Spinal cord (tissue), 10 donors: ENCODE measurements around the gene UNC13A. TPM values are rescaled to one million over a fixed set of nuclear protein-coding genes. Genes with fewer than 3 reads are reported as not detected.

Experiments used
- DNase-seq, 6 donors: peaks; one replicate each; pipeline versions ENCODE4 v3.0.0 to v3.0.0-alpha.2; 2013 to 2015; ENCODE audit warnings: low spot score in 6 of 6, low read depth in 4 of 6
- H3K27ac ChIP-seq: one replicate; pipeline ENCODE4 v1.5.1; 2013; ENCODE audit warnings: low read depth, low read length, control low read depth
- H3K27me3 ChIP-seq: one replicate; pipeline ENCODE4 v1.6.1; 2013; ENCODE audit warnings: low read length; ENCODE audit not compliant: control insufficient read depth, insufficient read depth
- H3K36me3 ChIP-seq: one replicate; pipeline ENCODE4 v1.6.1; 2013; ENCODE audit warnings: low read length; ENCODE audit not compliant: control insufficient read depth, insufficient read depth
- H3K4me1 ChIP-seq: one replicate; pipeline ENCODE4 v1.6.1; 2013; ENCODE audit warnings: low read length; ENCODE audit not compliant: control insufficient read depth, insufficient read depth
- H3K4me3 ChIP-seq: one replicate; pipeline ENCODE4 v1.5.1; 2013; ENCODE audit warnings: low read depth, low read length, control low read depth
- H3K9me3 ChIP-seq: one replicate; pipeline ENCODE4 v1.6.1; 2013; ENCODE audit warnings: low read length; ENCODE audit not compliant: control insufficient read depth, insufficient read depth
- WGBS: methylation state at CpG from one replicate; pipeline ENCODE4 v1.1.5; 2013; ENCODE audit warnings: missing lambda C conversion rate; ENCODE audit not compliant: insufficient coverage; 5-methylcytosine and 5-hydroxymethylcytosine counted together
- polyA plus RNA-seq, 2 donors: library from polyadenylated mRNA; unstranded; fragments of 120-200 nt; gene quantifications; one replicate each; pipeline ENCODE4 v1.2.1, GENCODE V29; 2013; ENCODE audit not compliant: insufficient read length in 2 of 2
- total RNA-seq, 2 donors: library from RNA; depleted of rRNA in 1 of 2; stranded (reverse); fragments of 120-200 nt in 1 of 2; fragments of >200 nt in 1 of 2; gene quantifications; one replicate each; pipeline versions ENCODE4 v1.2.3 to v1.2.4, GENCODE V29; 2013 to 2014
- donor health status: healthy.

The UNC13A gene
- total and polyA plus RNA-seq, 4 donors: 11.2 to 57.4 (median 40.4) TPM

DNA sequence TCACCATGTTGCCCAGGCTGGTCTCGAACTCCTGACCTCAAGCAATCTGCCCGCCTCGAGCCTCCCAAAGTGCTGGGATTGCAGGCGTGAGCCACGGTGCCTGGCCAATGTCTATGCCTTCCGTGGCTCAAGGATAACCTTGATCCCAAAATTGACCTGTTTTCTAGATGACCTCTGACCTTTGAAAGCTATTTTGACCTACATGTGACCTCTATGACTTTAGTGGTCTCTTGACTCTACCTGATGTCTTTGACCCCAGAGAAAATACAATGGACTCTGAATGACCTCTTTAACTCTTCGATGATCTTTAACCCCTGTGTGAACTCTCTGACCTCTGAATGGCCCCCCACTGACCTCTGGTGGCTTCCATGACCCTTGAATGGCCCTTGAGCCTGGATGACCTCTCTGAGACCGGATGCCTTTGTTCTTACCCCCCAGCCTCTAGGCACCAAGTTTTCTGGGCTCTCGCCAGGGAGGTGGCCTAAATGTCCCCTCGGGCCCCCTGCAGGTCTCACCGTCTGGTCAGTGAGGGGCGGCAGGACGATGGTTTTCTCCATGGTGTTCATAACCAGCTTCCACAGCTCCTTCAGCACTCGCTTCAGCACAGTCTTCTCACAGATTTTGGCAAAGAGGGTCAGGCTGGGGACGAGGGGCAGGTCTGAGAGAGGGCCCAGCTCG lies 63.7 kb downstream of the UNC13A start:
- peaks cover 68% of the 10 kb centered on the region for H3K36me3 ChIP-seq
- peaks cover 7% of the 10 kb centered on the region for H3K9me3 ChIP-seq

DNA sequence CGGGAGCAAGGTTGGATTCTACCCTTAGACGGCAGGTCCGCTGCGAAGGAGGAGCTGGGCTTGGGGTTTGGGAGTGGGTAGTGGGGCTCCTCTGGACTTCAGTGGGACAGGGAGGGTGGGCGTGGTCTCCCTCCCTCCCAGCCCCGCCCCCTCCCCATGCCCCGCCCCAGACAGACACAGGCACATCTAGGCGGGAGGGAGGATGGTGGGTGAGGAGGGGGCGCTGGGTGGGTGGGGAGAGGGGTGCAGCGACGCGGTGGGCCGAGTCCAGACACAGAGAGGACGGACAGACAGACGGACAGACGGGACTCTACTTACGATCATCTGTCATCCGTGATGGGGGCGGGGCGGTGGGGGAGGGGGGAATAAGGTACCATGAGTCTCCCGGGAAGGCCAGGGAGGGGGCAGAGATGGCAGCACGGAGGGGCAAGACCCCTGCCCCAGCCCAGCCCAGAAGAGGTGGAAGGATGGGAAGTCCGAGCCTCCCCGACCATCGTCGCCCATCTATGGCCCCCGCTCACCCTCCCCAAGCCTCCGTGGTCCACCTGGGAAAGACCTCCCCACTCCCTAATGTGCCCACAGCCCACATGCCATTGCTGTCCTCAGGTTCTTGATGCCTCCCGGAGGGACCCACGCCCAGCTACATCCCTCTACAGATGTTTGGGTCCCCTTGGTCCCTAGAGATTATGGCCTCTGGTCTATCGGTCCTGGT lies 64.8 kb downstream of the UNC13A start:
- WGBS: 91% methylated on average over 10 of the region's 31 CpGs
- Histone ChIP-seq H3K27me3 (no peaks in the 10 kb centered on the region), H3K4me3 (no peak overlapping the region), H3K27ac (no peak overlapping the region), H3K9me3 (peaks cover 7% of the 10 kb centered on the region), H3K4me1 (no peaks in the 10 kb centered on the region), H3K36me3 (peaks cover 68% of the 10 kb centered on the region)
- DNase-seq: no peak

More for the DNA sequence above, 63.7 kb downstream of the UNC13A start:
- 87% methylated on average over 11 of the region's 16 CpGs for WGBS
- Histone ChIP-seq H3K27me3 (no peaks in the 10 kb centered on the region), H3K27ac (no peak overlapping the region), H3K4me1 (no peaks in the 10 kb centered on the region), H3K4me3 (no peak overlapping the region)
- no peak for DNase-seq

DNA sequence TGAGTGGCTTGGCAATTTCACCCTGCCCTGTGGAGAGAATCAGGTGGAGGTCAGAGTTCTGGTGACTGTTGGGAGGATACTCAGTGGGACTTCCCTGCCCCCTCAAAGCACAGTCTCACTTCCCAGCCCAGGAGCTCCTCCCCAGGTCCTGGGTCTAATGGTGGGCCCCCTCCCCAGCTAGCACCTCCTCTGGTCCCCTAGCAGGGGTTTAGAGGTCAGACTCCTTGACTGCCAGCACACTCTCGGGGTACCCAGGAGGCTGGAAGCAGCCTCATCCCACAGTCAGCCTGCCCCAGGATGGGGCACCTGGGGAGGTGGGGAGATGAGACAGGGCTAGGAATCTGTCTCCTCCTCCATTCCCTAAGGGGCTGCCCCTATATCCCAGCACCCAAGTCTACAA lies 67.5 kb downstream of the UNC13A start:
- no peak for DNase-seq
- no peaks in the 10 kb centered on the region for H3K4me1 ChIP-seq
- peaks cover 7% of the 10 kb centered on the region for H3K9me3 ChIP-seq
- no peak overlapping the region for H3K4me3 ChIP-seq
- H3K36me3 ChIP-seq: peaks cover 72% of the 10 kb centered on the region
- WGBS: no CpG with 5 or more reads among the region's 1 CpG
- H3K27me3 ChIP-seq: no peaks in the 10 kb centered on the region
- H3K27ac ChIP-seq: no peak overlapping the region

DNA sequence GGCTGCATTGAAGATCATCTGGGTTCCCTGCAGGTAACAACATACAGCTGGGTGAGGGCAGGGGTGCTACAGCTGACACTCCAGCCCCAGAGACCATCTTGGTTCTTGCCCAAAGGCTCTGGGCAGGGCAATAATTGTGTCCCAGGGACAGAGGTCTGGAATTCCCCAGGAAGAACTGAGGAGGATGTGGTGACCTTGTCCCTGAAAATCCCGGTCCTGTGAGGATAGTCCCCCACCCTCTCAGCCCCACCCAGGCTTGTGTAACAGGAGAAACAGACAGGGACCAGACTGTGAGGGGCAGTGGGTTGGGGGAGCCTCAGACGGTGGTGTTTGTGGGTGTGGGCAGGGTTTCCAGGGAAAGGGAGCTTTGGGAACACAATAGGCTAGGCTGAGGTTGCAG lies 69.2 kb downstream of the UNC13A start:
- no peaks in the 10 kb centered on the region for H3K4me1 ChIP-seq
- peaks cover 71% of the 10 kb centered on the region for H3K36me3 ChIP-seq
- peaks cover 7% of the 10 kb centered on the region for H3K9me3 ChIP-seq
- H3K4me3 ChIP-seq: no peak overlapping the region
- no peak overlapping the region for H3K27ac ChIP-seq
- no peaks in the 10 kb centered on the region for H3K27me3 ChIP-seq
- no CpG with 5 or more reads among the region's 2 CpGs for WGBS
- no peak for DNase-seq

DNA sequence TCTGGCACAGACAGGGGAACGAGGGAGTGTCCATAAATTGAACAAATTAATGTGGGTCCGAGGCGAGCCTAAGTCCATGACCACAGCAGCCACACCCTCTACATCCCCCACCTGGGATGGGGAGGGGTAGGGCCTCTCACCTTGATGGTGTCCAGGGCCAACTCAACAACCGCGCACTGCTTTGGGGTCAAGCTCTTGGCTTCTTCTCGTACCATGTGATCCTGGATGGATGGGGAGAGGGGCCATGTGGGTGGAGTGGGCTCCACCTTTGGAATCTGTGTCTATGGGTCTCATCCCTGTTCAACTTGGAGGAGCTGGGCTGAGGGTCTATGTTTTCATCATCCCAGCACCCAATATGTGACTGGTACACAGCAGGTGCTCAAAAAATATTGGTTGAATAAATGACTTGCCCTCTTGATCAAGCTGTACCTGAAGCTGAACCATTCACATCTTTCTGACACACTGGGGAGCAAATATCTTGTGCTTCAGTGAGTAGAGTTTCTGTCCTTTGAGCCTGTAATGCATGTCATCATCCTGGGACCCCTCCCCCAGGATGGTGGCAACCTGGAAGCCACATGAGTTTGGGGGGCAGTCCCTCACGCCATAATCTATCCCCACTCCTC lies 69.8 kb downstream of the UNC13A start:
- Histone ChIP-seq H3K4me1 (no peaks in the 10 kb centered on the region), H3K27me3 (no peaks in the 10 kb centered on the region), H3K36me3 (peaks cover 66% of the 10 kb centered on the region), H3K4me3 (no peak overlapping the region), H3K27ac (no peak overlapping the region), H3K9me3 (peaks cover 7% of the 10 kb centered on the region)
- WGBS: 100% methylated on average over 2 of the region's 7 CpGs
- DNase-seq: no peak

DNA sequence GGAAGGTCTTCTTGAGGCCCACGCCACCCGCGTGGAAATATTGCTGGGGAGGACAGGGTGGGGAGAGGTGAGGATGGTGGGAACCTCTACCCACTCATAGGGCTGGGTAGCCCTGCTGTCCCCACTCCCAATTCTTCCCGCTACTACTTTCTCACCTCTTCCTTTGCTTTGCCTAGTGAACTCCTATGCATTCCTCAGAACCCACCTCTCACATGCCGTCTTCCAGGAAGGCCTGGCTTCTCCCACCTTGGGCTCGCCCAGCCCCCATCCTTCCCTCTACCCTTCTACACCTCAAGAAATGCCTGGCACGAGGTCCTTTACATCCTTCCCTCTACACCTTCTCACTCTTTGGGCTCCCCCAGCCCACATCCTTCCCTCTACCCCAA lies 70.4 kb downstream of the UNC13A start:
- Histone ChIP-seq H3K27me3 (no peaks in the 10 kb centered on the region), H3K27ac (no peak overlapping the region), H3K36me3 (peaks cover 62% of the 10 kb centered on the region), H3K9me3 (peaks cover 7% of the 10 kb centered on the region), H3K4me1 (no peaks in the 10 kb centered on the region), H3K4me3 (no peak overlapping the region)
- no peak for DNase-seq
- 87% methylated on average over 4 of the region's 7 CpGs for WGBS

DNA sequence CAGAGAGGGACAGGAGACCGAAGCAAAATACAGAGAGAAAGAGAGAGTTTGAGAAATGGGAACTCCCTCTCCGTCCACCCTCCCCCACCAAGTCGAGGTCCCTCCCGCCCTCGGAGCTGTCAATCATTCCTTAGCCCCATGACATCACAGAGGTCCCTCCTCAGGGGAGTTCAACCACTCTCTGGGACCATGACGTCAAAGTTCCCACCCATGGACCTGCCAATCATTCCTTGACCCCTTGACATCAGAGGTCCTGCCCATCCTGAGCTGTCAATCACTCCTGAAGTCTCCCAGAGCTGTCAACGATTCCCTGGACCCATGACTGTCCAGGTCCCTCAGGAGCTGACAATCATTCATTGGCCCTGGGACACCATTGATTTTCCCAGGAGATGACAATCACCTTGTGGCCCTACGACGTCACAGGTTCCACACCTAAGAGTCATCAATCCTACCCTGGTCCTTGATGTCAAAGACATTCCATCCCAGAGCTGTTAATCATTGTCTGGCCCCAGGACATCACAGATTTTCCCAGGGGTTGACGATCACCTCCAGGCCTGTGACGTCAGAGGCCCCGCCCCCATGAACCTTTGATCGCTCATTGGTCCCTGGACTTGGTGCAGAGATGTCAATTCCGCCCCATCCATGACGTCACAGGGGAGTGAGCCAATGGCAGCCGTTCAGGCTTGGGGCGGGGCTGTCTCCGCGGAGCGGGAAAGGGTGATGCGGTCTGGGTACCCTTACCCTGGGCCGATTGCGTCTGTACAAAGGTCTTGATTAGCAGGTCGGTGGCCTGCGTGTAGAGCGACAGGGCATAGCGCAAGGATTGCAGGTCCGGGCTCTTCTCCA lies 71.0 kb downstream of the UNC13A start:
- Histone ChIP-seq H3K4me1 (no peaks in the 10 kb centered on the region), H3K4me3 (no peak overlapping the region), H3K27me3 (no peaks in the 10 kb centered on the region), H3K27ac (no peak overlapping the region), H3K9me3 (peaks cover 5% of the 10 kb centered on the region), H3K36me3 (peaks cover 56% of the 10 kb centered on the region)
- DNase-seq: no peak
- 72% methylated on average over 27 of the region's 28 CpGs for WGBS

DNA sequence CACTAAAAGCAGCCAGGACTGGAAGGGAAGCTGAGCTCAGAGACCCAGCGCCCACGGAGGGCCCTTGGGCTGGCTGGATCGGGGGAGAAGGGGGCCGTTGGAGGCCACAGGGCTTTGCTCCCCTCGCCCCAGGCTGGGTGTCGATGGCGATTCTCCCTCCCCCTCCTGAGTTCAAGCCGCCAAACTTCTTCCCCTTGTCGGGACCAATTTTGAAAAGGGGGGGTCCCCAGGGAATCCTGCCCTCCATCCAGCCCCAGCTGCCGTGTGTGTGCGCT lies 71.5 kb downstream of the UNC13A start:
- no peaks in the 10 kb centered on the region for H3K27me3 ChIP-seq
- H3K4me3 ChIP-seq: peak overlapping the region; percentile 2
- no peak for DNase-seq
- H3K36me3 ChIP-seq: peaks cover 53% of the 10 kb centered on the region
- H3K27ac ChIP-seq: no peak overlapping the region
- WGBS: 50% methylated on average over 2 of the region's 11 CpGs
- H3K4me1 ChIP-seq: no peaks in the 10 kb centered on the region
- peaks cover under 1% of the 10 kb centered on the region for H3K9me3 ChIP-seq

DNA sequence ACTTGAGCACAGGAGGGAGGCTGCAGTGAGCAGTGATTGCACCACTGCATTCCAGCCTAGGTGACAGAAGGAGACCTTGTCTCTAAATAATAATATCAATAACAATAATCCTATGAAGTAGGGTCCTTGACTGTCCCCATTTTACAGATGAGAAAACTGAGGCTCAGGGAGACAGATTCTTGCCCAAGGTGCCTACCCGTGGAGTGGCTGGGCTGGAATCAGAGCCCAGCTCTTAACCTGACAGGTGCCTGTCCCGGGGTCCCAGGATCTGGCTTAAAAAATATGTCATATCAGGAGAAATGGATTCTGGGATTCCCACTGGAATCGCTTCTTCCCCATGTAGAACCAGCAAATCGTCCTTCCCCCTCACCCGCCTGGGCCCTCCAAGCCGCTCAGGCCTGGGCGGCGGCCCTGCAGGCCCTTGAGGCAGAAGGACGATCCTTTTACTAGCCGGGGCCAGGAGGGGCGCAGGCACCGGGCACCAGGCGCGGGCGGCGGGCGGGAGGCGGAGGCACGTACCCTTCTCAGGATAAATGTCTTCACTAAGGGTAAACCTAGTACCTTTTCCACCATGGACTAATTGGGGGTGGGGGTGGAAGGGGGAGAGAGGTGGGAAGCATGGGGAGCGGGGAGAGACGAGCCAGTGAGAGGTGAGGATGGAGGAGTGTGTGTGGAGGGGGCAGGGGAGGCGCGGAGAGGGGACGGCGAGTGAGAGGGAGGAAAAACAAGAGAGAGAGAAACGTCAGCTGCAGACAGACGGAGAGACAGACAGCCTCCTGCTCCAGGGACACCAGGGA lies 72.1 kb downstream of the UNC13A start:
- H3K4me3 ChIP-seq: peak overlapping the region; percentile 2
- H3K4me1 ChIP-seq: no peaks in the 10 kb centered on the region
- 34% methylated on average over 23 of the region's 27 CpGs for WGBS

More for the DNA sequence above, 72.1 kb downstream of the UNC13A start:
- H3K36me3 ChIP-seq: peaks cover 50% of the 10 kb centered on the region
- no peak overlapping the region for H3K27ac ChIP-seq
- DNase-seq: no peak
- no peaks in the 10 kb centered on the region for H3K9me3 ChIP-seq
- no peaks in the 10 kb centered on the region for H3K27me3 ChIP-seq
